DOHH2 (cell line): ENCODE results near the gene TCF21.

Source experiments
- EZH2phosphoT487 ChIP-seq: fragments of 200-600 bp; sonication (generic); IDR thresholded peaks from 2 replicates; pipeline ENCODE4 v1.6.1; 2017; ENCODE audit warnings: borderline replicate concordance, mild to moderate bottlenecking, antibody characterized with exemption, low read length, moderate library complexity, mixed read lengths
- TF ChIP-seq, protein P1 (sequence below): fragments of 200-600 bp; sonication (generic); IDR thresholded peaks from one replicate; pipeline ENCODE4 v1.5.1; 2014; ENCODE audit warnings: antibody characterized with exemption, mild to moderate bottlenecking, low read depth, low read length; ENCODE audit not compliant: poor library complexity, severe bottlenecking

DNA sequence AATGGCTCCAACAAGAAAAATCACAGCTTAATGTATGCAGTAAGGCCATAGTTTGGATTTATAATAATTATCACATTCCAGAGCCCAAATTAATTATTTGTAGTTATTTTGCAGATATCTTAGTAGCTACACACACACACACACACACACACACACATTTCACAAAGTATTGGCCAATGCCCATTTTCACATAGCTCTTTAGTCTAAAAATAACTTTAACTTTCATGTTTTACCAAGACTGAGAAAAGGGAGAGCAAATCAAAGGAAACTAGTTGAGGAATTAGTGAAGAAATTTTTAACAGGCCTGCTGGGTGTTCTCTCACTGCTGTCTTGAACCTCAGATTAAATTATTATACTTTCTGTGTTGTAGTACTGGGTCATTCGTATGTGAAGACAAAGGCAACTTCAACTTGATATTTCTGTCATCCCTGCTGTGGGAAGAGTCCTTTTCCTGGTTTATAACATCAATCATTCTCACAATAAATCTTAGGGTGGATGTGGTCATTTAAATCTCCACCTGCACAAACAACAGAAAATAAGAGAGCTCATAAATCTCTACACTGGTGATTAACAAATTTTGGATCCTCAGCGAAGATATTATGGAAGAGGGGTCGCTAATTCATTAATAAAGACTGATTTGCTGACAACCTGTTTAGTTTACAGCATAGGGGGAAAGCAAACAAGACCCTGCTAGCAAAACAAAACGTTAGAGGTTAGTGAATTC, 1.6 kb upstream of the TCF21 start:
- TF ChIP-seq, protein P1, sequence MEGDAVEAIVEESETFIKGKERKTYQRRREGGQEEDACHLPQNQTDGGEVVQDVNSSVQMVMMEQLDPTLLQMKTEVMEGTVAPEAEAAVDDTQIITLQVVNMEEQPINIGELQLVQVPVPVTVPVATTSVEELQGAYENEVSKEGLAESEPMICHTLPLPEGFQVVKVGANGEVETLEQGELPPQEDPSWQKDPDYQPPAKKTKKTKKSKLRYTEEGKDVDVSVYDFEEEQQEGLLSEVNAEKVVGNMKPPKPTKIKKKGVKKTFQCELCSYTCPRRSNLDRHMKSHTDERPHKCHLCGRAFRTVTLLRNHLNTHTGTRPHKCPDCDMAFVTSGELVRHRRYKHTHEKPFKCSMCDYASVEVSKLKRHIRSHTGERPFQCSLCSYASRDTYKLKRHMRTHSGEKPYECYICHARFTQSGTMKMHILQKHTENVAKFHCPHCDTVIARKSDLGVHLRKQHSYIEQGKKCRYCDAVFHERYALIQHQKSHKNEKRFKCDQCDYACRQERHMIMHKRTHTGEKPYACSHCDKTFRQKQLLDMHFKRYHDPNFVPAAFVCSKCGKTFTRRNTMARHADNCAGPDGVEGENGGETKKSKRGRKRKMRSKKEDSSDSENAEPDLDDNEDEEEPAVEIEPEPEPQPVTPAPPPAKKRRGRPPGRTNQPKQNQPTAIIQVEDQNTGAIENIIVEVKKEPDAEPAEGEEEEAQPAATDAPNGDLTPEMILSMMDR, result no peak
- no peak for TF ChIP-seq EZH2phosphoT487
